Liver (tissue), 9 donors: ENCODE measurements around the gene CHL1. TPM values are rescaled to one million over a fixed set of nuclear protein-coding genes. Genes with fewer than 3 reads are reported as not detected.

Experiments used
- DNase-seq: peaks from one replicate; pipeline ENCODE4 v3.0.0-alpha.2; 2017; ENCODE audit warnings: low spot score
- H3K27ac ChIP-seq, 2 donors: one replicate each; pipeline ENCODE4 v1.7.0; 2013; ENCODE audit warnings: inconsistent platforms in 2 of 2, low read length in 2 of 2, control low read depth in 1 of 2, low read depth in 1 of 2, mild to moderate bottlenecking in 1 of 2
- H3K27me3 ChIP-seq, 4 donors: one replicate each; pipeline versions ENCODE4 v1.6.1 to v1.7.0; 2013; ENCODE audit warnings: low read length in 3 of 4, inconsistent platforms in 1 of 4, mild to moderate bottlenecking in 1 of 4, moderate library complexity in 1 of 4; ENCODE audit not compliant: control insufficient read depth in 4 of 4, insufficient read depth in 4 of 4
- H3K36me3 ChIP-seq, 4 donors: one replicate each; pipeline versions ENCODE4 v1.6.1 to v1.7.0; 2013; ENCODE audit warnings: low read length in 3 of 4, mild to moderate bottlenecking in 3 of 4, low read depth in 1 of 4, moderate library complexity in 1 of 4; ENCODE audit not compliant: control insufficient read depth in 4 of 4, insufficient read depth in 3 of 4
- H3K4me1 ChIP-seq, 4 donors: one replicate each; pipeline versions ENCODE4 v1.6.1 to v1.7.0; 2013; ENCODE audit warnings: low read length in 3 of 4, mild to moderate bottlenecking in 3 of 4, moderate library complexity in 1 of 4; ENCODE audit not compliant: control insufficient read depth in 4 of 4, insufficient read depth in 4 of 4
- H3K4me3 ChIP-seq, 3 donors: one replicate each; pipeline versions ENCODE4 v1.6.1 to v1.7.0; 2013; ENCODE audit warnings: low read length in 3 of 3, control low read depth in 1 of 3, low read depth in 1 of 3, mild to moderate bottlenecking in 1 of 3
- H3K9ac ChIP-seq, 2 donors: one replicate each; pipeline ENCODE4 v1.7.0; 2013; ENCODE audit warnings: low read length in 2 of 2, mild to moderate bottlenecking in 2 of 2, moderate library complexity in 2 of 2, control low read depth in 1 of 2, low read depth in 1 of 2
- H3K9me3 ChIP-seq, 4 donors: one replicate each; pipeline versions ENCODE4 v1.6.1 to v1.7.0; 2013; ENCODE audit warnings: low read length in 3 of 4; ENCODE audit not compliant: control insufficient read depth in 4 of 4
- EGR1 ChIP-seq, 2 donors: IDR thresholded peaks; 2 replicates each; pipeline ENCODE4 v1.6.1; 2016 to 2018; ENCODE audit warnings: antibody characterized with exemption in 2 of 2, low read depth in 2 of 2
- FOXA1 ChIP-seq: IDR thresholded peaks from 2 replicates; pipeline ENCODE4 v1.6.1; 2016; ENCODE audit warnings: antibody characterized with exemption
- FOXA2 ChIP-seq: IDR thresholded peaks from 2 replicates; pipeline ENCODE4 v1.6.1; 2016; ENCODE audit warnings: antibody characterized with exemption
- GABPA ChIP-seq, 2 donors: IDR thresholded peaks in 1 of 2; conservative IDR thresholded peaks in 1 of 2; 2 replicates each; pipeline ENCODE4 v1.6.1; 2016; ENCODE audit warnings: antibody characterized with exemption in 2 of 2, mild to moderate bottlenecking in 1 of 2, moderate library complexity in 1 of 2
- HNF4A ChIP-seq, 2 donors: conservative IDR thresholded peaks; 2 replicates each; pipeline ENCODE4 v1.6.1; 2016; ENCODE audit warnings: antibody characterized with exemption in 2 of 2, mild to moderate bottlenecking in 2 of 2
- NR2F2 ChIP-seq: IDR thresholded peaks from 2 replicates; pipeline ENCODE4 v1.6.1; 2016; ENCODE audit warnings: antibody characterized with exemption
- RAD21 ChIP-seq, 2 donors: IDR thresholded peaks; 2 replicates each; pipeline ENCODE4 v1.6.1; 2016; ENCODE audit warnings: antibody characterized with exemption in 2 of 2, mild to moderate bottlenecking in 2 of 2
- SP1 ChIP-seq: IDR thresholded peaks from 2 replicates; pipeline ENCODE4 v1.6.1; 2018; ENCODE audit warnings: antibody characterized with exemption, mild to moderate bottlenecking
- TAF1 ChIP-seq: conservative IDR thresholded peaks from 2 replicates; pipeline ENCODE4 v1.6.1; 2016; ENCODE audit warnings: antibody characterized with exemption, mild to moderate bottlenecking
- WGBS: extraction: QIAGEN DNeasy Blood & Tissue Kit; methylation state at CpG from one replicate; pipeline ENCODE4 v1.1.7; 2013; 5-methylcytosine and 5-hydroxymethylcytosine counted together
- polyA plus RNA-seq, 2 donors: library from polyadenylated mRNA; stranded (reverse) in 1 of 2; unstranded in 1 of 2; fragments of 200-250 nt in 1 of 2; fragments of >200 nt in 1 of 2; fragmentation: Nextera tagmentation in 1 of 2; extraction: Ambion mirVana in 1 of 2; gene quantifications; one replicate each; pipeline versions ENCODE4 v1.2.1 to v1.2.3, GENCODE V29; 2013 to 2015
- total RNA-seq, 2 donors: library from RNA; depleted of rRNA; stranded (reverse); fragments of >200 nt; gene quantifications; one replicate each; pipeline ENCODE4 v1.2.3, GENCODE V29; 2014
- TF ChIP-seq, protein P1 (sequence below): IDR thresholded peaks from 2 replicates; pipeline ENCODE4 v1.6.1; 2016; ENCODE audit warnings: antibody characterized with exemption, mild to moderate bottlenecking
- TF ChIP-seq, protein P2 (sequence below): IDR thresholded peaks from 2 replicates; pipeline ENCODE4 v1.6.1; 2016; ENCODE audit warnings: antibody characterized with exemption
- TF ChIP-seq, protein P3 (sequence below): IDR thresholded peaks from 2 replicates; pipeline ENCODE4 v1.6.1; 2016; ENCODE audit warnings: antibody characterized with exemption
- donor health status: healthy.
- donor health status: healthy.
- donor health status: healthy.
- donor health status: healthy.
- donor health status: healthy.

Gene CHL1
- total and polyA plus RNA-seq, 4 donors, result 0.03 to 8.1 (median 0.66) TPM

- DNase-seq, result no peak
- 57% methylated on average over 5 of the region's 5 CpGs for WGBS
- H3K4me3 ChIP-seq, result no peak overlapping the region
- H3K27ac ChIP-seq, result no peak overlapping the region
- no peaks in the 10 kb centered on the region for H3K36me3 ChIP-seq
- H3K4me1 ChIP-seq, result no peaks in the 10 kb centered on the region
- TF ChIP-seq HNF4A (conservative IDR thresholded peaks at IDR 0.05), result no peak
- H3K9ac ChIP-seq, result no peak overlapping the region
- peaks cover 0 to 9% (median 0%) of the 10 kb centered on the region in 4 donors for H3K27me3 ChIP-seq
- H3K9me3 ChIP-seq, result peaks cover 0 to 2% (median 0%) of the 10 kb centered on the region in 4 donors
Observed at GRCh38 chr3:339351-339750, 142.8 kb downstream of the CHL1 start.

DNA sequence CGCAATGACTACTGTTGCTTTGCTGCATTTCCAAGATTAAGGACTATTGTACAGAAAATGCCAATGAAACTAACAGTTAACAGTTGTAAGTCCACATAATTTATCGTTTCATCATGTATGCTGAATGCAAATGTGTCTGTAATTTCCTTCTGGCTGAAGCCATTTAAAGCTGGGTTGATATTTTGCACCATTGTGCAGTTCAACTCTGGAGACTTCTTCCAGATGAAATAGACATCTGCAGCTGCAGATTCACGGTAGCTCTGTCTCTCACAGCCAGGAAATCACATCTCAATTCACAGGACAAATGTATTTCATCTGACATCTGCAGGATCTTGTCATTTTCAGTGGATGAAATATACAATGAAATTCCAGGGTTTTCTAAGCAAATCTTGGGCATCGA is 145.4 kb downstream of the CHL1 start:
- Histone ChIP-seq H3K4me3 (no peak overlapping the region), H3K27me3 (peaks cover 0 to 9% (median 0%) of the 10 kb centered on the region in 4 donors), H3K9me3 (no peaks in the 10 kb centered on the region), H3K9ac (no peak overlapping the region), H3K36me3 (no peaks in the 10 kb centered on the region), H3K4me1 (no peaks in the 10 kb centered on the region), H3K27ac (no peak overlapping the region)
- TF ChIP-seq, protein P1, sequence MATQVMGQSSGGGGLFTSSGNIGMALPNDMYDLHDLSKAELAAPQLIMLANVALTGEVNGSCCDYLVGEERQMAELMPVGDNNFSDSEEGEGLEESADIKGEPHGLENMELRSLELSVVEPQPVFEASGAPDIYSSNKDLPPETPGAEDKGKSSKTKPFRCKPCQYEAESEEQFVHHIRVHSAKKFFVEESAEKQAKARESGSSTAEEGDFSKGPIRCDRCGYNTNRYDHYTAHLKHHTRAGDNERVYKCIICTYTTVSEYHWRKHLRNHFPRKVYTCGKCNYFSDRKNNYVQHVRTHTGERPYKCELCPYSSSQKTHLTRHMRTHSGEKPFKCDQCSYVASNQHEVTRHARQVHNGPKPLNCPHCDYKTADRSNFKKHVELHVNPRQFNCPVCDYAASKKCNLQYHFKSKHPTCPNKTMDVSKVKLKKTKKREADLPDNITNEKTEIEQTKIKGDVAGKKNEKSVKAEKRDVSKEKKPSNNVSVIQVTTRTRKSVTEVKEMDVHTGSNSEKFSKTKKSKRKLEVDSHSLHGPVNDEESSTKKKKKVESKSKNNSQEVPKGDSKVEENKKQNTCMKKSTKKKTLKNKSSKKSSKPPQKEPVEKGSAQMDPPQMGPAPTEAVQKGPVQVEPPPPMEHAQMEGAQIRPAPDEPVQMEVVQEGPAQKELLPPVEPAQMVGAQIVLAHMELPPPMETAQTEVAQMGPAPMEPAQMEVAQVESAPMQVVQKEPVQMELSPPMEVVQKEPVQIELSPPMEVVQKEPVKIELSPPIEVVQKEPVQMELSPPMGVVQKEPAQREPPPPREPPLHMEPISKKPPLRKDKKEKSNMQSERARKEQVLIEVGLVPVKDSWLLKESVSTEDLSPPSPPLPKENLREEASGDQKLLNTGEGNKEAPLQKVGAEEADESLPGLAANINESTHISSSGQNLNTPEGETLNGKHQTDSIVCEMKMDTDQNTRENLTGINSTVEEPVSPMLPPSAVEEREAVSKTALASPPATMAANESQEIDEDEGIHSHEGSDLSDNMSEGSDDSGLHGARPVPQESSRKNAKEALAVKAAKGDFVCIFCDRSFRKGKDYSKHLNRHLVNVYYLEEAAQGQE, result no peak
- TF ChIP-seq FOXA1 (no peak), SP1 (no peak), FOXA2 (no peak), TAF1 (no peak), EGR1 (IDR thresholded peaks at IDR 0.05; ENCODE audit: low read depth in 2 of 2) (no peak), NR2F2 (no peak)
- TF ChIP-seq, protein P2, sequence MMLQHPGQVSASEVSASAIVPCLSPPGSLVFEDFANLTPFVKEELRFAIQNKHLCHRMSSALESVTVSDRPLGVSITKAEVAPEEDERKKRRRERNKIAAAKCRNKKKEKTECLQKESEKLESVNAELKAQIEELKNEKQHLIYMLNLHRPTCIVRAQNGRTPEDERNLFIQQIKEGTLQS, result no peak
- 75% methylated on average over 4 of the region's 4 CpGs for WGBS
- DNase-seq, result no peak

DNA sequence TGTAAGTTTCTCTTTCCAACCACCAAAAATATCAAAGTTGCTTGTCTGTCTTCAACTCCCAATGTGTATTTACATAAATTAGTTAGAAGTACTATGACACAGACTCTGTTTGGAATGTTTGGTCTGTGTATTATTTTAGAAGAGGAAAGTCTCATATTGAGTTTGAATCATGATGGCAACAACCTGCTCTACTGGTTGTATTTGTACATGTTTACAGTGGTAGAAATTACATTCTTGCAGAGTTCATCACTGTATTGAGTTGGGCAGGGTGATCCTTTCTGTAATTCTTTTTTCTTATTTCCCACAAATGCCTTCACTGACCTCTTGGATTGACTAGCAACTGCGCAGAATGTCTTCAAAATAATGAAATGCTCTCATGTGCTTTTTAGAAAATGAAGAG is 149.6 kb downstream of the CHL1 start:
- peaks cover 0 to 4% (median 0%) of the 10 kb centered on the region in 4 donors for H3K27me3 ChIP-seq

More for the DNA sequence above, 149.6 kb downstream of the CHL1 start:
- WGBS, result 89% methylated on average over 1 of the region's 1 CpG
- Histone ChIP-seq H3K4me1 (no peaks in the 10 kb centered on the region), H3K4me3 (no peak overlapping the region), H3K9ac (no peak overlapping the region), H3K27ac (no peak overlapping the region), H3K9me3 (no peaks in the 10 kb centered on the region), H3K36me3 (no peaks in the 10 kb centered on the region)
- DNase-seq, result no peak
- TF ChIP-seq RAD21 (IDR thresholded peaks at IDR 0.05) (no peak), GABPA (IDR thresholded peaks at IDR 0.05 in 1 of 2, conservative IDR thresholded peaks at IDR 0.05 in 1 of 2) (no peak), HNF4A (conservative IDR thresholded peaks at IDR 0.05) (no peak)
- TF ChIP-seq, protein P3, sequence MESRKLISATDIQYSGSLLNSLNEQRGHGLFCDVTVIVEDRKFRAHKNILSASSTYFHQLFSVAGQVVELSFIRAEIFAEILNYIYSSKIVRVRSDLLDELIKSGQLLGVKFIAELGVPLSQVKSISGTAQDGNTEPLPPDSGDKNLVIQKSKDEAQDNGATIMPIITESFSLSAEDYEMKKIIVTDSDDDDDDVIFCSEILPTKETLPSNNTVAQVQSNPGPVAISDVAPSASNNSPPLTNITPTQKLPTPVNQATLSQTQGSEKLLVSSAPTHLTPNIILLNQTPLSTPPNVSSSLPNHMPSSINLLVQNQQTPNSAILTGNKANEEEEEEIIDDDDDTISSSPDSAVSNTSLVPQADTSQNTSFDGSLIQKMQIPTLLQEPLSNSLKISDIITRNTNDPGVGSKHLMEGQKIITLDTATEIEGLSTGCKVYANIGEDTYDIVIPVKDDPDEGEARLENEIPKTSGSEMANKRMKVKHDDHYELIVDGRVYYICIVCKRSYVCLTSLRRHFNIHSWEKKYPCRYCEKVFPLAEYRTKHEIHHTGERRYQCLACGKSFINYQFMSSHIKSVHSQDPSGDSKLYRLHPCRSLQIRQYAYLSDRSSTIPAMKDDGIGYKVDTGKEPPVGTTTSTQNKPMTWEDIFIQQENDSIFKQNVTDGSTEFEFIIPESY, result no peak
